GM10266 (cell line): ENCODE results near the gene ZRSR2.

ENCODE experiments used
- DNase-seq: peaks from one replicate; pipeline ENCODE4 v3.0.0; 2012; ENCODE audit errors: extremely low spot score
- CTCF ChIP-seq: IDR thresholded peaks from 2 replicates; pipeline ENCODE4 v1.5.1; 2012; ENCODE audit warnings: mild to moderate bottlenecking, low read depth; ENCODE audit not compliant: control insufficient read depth, insufficient read depth; ENCODE audit errors: missing control alignments

Gene ZRSR2

GRCh38 chrX:15854712-15855567 is 64.7 kb downstream of the ZRSR2 start, which contains the start of gene AP1S2:
Gene AP1S2, minus strand, starts transcription at chrX:15854813. Its CDS starts 2,289 bp downstream, at chrX:15852524.
- TF ChIP-seq CTCF, result no peak
- peak; percentile 91 for DNase-seq

GRCh38 chrX:15855568-15856221 is 65.4 kb downstream of the ZRSR2 start:
- TF ChIP-seq CTCF, result no peak
- DNase-seq, result no peak

- no peak for TF ChIP-seq CTCF
- no peak for DNase-seq
Observed at GRCh38 chrX:15856222-15856587, 65.9 kb downstream of the ZRSR2 start.

- TF ChIP-seq CTCF, result no peak
- no peak for DNase-seq
Observed at GRCh38 chrX:15856636-15857035, 66.4 kb downstream of the ZRSR2 start.

- no peak for DNase-seq
- TF ChIP-seq CTCF, result no peak
Observed at GRCh38 chrX:15858051-15858450, 67.8 kb downstream of the ZRSR2 start.

- no peak for TF ChIP-seq CTCF
- DNase-seq, result no peak
Observed at GRCh38 chrX:15860921-15861320, 70.6 kb downstream of the ZRSR2 start.

GRCh38 chrX:15864023-15864422 is 73.7 kb downstream of the ZRSR2 start:
- no peak for TF ChIP-seq CTCF
- no peak for DNase-seq
